OCI-LY7 (cell line): ENCODE measurements around the gene LZTS3.

Experiments used
- EZH2phosphoT487 ChIP-seq: fragments of 200-600 bp; sonication (generic); IDR thresholded peaks from 2 replicates; pipeline ENCODE4 v1.6.1; 2018; ENCODE audit warnings: low read depth, borderline replicate concordance, mild to moderate bottlenecking, mixed run types, antibody characterized with exemption, low read length, moderate library complexity, mixed read lengths
- TF ChIP-seq, protein P1 (sequence below): fragments of 200-600 bp; sonication (generic); conservative IDR thresholded peaks from 2 replicates; pipeline ENCODE4 v1.5.1; 2014; ENCODE audit warnings: mild to moderate bottlenecking, antibody characterized with exemption, low read length, moderate library complexity, mixed read lengths

DNA sequence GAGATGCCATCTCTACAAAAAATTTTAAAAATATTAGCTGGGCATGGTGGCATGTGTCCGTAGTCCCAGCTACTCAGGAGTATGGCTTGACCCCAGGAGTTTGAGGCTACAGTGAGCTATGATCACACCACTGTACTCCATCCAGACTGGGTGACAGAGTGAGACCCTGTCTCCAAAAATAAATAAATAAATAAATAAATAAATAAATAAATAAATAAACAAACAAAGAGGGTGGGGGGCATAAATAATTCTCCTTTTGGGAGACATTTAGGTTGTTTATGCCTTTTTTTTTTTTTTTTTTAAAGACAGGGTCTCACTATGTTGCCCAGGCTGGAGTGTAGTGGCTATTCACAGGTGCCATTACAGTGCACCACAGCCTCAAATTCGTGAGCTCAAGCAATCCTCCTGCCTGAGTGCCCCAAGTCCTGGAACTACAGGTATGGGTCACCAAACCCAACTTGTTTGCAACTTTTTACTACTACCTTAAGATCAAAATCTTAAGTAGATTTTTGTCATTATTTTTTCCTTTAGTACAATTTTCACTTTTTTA is 43.2 kb downstream of the LZTS3 start:
- TF ChIP-seq, protein P1, sequence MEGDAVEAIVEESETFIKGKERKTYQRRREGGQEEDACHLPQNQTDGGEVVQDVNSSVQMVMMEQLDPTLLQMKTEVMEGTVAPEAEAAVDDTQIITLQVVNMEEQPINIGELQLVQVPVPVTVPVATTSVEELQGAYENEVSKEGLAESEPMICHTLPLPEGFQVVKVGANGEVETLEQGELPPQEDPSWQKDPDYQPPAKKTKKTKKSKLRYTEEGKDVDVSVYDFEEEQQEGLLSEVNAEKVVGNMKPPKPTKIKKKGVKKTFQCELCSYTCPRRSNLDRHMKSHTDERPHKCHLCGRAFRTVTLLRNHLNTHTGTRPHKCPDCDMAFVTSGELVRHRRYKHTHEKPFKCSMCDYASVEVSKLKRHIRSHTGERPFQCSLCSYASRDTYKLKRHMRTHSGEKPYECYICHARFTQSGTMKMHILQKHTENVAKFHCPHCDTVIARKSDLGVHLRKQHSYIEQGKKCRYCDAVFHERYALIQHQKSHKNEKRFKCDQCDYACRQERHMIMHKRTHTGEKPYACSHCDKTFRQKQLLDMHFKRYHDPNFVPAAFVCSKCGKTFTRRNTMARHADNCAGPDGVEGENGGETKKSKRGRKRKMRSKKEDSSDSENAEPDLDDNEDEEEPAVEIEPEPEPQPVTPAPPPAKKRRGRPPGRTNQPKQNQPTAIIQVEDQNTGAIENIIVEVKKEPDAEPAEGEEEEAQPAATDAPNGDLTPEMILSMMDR, result no peak
- no peak for TF ChIP-seq EZH2phosphoT487
